WTC11 (cell line): Measurements from ENCODE around the gene MCM3AP.

Experiments
- SMAD3 ChIP-seq: sonication (generic); formaldehyde crosslinking; IDR thresholded peaks from 2 replicates; pipeline ENCODE4 v1.8.0; 2022; ENCODE audit warnings: missing genetic modification reagents, mild to moderate bottlenecking, borderline replicate concordance
- SP1 ChIP-seq: sonication (generic); formaldehyde crosslinking; conservative IDR thresholded peaks from 2 replicates; pipeline ENCODE4 v1.8.1; 2022; ENCODE audit warnings: missing genetic modification reagents
- TF ChIP-seq, protein P1 (sequence below): sonication (generic); formaldehyde crosslinking; IDR thresholded peaks from 2 replicates; pipeline ENCODE4 v1.8.0; 2023; ENCODE audit warnings: missing genetic modification reagents, mild to moderate bottlenecking, borderline replicate concordance
- TF ChIP-seq, protein P2 (sequence below): fragments of 200-600 bp; IDR thresholded peaks from 2 replicates; pipeline ENCODE4 v1.8.0; 2022; ENCODE audit warnings: antibody characterized with exemption

DNA sequence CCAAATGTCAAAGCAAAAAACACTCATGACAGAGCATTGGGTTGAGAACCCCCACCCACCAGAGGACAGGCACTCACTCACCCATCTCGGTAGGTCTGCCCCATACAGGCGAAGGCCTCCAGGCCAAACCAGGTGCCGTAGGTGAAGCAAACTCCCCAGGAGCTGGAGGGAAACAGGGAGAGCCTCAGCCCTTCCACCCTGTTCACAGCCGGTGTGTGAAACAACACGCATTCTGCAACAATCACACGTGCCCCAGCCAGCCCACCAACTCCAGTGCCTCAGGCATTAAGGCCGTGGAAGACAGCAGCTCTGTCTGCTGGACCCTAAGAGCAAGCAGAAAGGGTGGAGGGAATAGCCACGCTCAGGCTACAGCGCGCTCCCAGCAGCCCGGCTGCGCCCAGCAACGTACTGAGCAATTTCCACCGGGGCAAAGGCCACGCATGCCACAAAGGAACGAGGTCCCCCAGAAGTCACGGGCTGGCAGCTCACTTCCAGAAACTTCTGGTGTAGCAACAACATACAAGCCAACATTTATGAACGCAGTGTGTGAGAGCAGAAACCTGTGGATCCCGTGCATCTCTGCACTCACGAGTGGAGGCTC, 89.7 kb downstream of the MCM3AP start:
- TF ChIP-seq SMAD3 (no peak), SP1 (no peak)
- TF ChIP-seq, protein P1, sequence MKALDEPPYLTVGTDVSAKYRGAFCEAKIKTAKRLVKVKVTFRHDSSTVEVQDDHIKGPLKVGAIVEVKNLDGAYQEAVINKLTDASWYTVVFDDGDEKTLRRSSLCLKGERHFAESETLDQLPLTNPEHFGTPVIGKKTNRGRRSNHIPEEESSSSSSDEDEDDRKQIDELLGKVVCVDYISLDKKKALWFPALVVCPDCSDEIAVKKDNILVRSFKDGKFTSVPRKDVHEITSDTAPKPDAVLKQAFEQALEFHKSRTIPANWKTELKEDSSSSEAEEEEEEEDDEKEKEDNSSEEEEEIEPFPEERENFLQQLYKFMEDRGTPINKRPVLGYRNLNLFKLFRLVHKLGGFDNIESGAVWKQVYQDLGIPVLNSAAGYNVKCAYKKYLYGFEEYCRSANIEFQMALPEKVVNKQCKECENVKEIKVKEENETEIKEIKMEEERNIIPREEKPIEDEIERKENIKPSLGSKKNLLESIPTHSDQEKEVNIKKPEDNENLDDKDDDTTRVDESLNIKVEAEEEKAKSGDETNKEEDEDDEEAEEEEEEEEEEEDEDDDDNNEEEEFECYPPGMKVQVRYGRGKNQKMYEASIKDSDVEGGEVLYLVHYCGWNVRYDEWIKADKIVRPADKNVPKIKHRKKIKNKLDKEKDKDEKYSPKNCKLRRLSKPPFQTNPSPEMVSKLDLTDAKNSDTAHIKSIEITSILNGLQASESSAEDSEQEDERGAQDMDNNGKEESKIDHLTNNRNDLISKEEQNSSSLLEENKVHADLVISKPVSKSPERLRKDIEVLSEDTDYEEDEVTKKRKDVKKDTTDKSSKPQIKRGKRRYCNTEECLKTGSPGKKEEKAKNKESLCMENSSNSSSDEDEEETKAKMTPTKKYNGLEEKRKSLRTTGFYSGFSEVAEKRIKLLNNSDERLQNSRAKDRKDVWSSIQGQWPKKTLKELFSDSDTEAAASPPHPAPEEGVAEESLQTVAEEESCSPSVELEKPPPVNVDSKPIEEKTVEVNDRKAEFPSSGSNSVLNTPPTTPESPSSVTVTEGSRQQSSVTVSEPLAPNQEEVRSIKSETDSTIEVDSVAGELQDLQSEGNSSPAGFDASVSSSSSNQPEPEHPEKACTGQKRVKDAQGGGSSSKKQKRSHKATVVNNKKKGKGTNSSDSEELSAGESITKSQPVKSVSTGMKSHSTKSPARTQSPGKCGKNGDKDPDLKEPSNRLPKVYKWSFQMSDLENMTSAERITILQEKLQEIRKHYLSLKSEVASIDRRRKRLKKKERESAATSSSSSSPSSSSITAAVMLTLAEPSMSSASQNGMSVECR (CRISPR knock-in tag), result no peak
- TF ChIP-seq, protein P2, sequence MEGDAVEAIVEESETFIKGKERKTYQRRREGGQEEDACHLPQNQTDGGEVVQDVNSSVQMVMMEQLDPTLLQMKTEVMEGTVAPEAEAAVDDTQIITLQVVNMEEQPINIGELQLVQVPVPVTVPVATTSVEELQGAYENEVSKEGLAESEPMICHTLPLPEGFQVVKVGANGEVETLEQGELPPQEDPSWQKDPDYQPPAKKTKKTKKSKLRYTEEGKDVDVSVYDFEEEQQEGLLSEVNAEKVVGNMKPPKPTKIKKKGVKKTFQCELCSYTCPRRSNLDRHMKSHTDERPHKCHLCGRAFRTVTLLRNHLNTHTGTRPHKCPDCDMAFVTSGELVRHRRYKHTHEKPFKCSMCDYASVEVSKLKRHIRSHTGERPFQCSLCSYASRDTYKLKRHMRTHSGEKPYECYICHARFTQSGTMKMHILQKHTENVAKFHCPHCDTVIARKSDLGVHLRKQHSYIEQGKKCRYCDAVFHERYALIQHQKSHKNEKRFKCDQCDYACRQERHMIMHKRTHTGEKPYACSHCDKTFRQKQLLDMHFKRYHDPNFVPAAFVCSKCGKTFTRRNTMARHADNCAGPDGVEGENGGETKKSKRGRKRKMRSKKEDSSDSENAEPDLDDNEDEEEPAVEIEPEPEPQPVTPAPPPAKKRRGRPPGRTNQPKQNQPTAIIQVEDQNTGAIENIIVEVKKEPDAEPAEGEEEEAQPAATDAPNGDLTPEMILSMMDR, result no peak
